ENCODE measurements around the gene PRPF40A. TPM values are rescaled to one million over a fixed set of nuclear protein-coding genes. Genes with fewer than 3 reads are reported as not detected.
"Not testable (repeated sequence)": the region's sequence is repeated elsewhere in the genome, so short reads cannot be mapped to it uniquely, and the experiment has no call there.

Gene PRPF40A
- total and polyA plus RNA-seq, 2 of the 8 experiments (the other 6 are each of a cell fraction or from before 2014, with no cell fraction given) = 85.5 to 176 TPM

DNA sequence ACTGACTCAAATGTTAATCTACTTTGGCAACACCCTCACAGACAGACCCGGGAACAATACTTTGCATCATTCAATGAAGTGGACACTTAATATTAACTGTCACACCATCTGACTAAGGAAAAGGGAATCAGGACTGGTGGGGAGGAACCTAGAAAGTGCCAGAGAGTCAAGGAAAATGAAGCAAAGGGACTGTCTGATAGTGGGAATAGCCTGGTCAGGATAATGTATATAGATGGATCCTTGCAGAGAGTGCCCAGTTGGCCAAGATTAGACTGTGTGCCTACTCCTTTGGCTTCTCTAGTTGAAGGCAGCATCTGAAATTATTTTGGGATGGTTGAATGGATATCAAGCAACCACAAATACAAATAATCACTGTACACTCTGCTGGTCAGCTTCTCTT is 46.4 kb upstream of the PRPF40A start:
- Histone ChIP-seq H3K79me2 (ENCODE audit: control insufficient read depth in 1 of 2, insufficient read depth in 2 of 2, low read length in 2 of 2) (no peaks in the 10 kb centered on the region), H4K20me1 (replicated peaks in 1 of 2; ENCODE audit: control insufficient read depth in 1 of 2, insufficient read depth in 2 of 2, low read length in 2 of 2) (peaks cover 0 to 2% of the 10 kb centered on the region in 2 experiments), H3K4me1 (replicated peaks in 1 of 4; ENCODE audit: control insufficient read depth in 3 of 4, insufficient read depth in 4 of 4, low read length in 3 of 4) (no peaks in the 10 kb centered on the region), H3K36me3 (ENCODE audit: control insufficient read depth in 2 of 4, insufficient read depth in 4 of 4, low read length in 3 of 4) (peaks cover 0 to 20% (median 2%) of the 10 kb centered on the region in 4 experiments; a peak in 3 of 8 replicates), H3K27ac (ENCODE audit: low read depth, low read length) (no peak overlapping the region), H4K8ac (ENCODE audit: extremely low read depth, insufficient read depth, low read length) (no peak overlapping the region), H4K91ac (replicated peaks; ENCODE audit: insufficient read length, low read length) (no peak overlapping the region), H2BK15ac (ENCODE audit: low read length) (no peak overlapping the region), H3K23me2 (ENCODE audit: low read depth, low read length) (no peaks in the 10 kb centered on the region; the same call in 1 of the 2 replicates), H3K4me2 (ENCODE audit: insufficient read depth in 1 of 2, low read depth in 2 of 2, low read length in 2 of 2) (no peak overlapping the region), H2BK12ac (ENCODE audit: low read depth, low read length) (no peak overlapping the region), H2AFZ (ENCODE audit: low read length) (no peak overlapping the region), H3K9ac (replicated peaks in 1 of 4; ENCODE audit: extremely low read depth in 1 of 4, low read depth in 3 of 4, low read length in 3 of 4) (no peak overlapping the region), H2AK5ac (ENCODE audit: low read depth, low read length) (no peak overlapping the region), H3K4me3 (ENCODE audit: extremely low read depth in 1 of 4, insufficient read depth in 2 of 4, low read depth in 3 of 4, low read length in 4 of 4) (no peak overlapping the region), H3K23ac (ENCODE audit: insufficient read length) (no peak overlapping the region), H3K14ac (ENCODE audit: insufficient read length) (no peak overlapping the region), H3K18ac (ENCODE audit: extremely low read depth, low read length) (no peak overlapping the region), H2BK20ac (ENCODE audit: low read length) (no peak overlapping the region), H2BK5ac (ENCODE audit: low read depth, low read length) (no peak overlapping the region), H3K27me3 (replicated peaks in 1 of 4; ENCODE audit: control insufficient read depth in 3 of 4, extremely low read depth in 1 of 4, insufficient read depth in 3 of 4, low read length in 3 of 4) (no peaks in the 10 kb centered on the region), H3K4ac (replicated peaks; ENCODE audit: insufficient read length, low read depth, low read length) (no peak overlapping the region), H2BK120ac (replicated peaks; ENCODE audit: low read depth, low read length) (no peak overlapping the region), H3K9me3 (ENCODE audit: insufficient read depth in 2 of 2, low read depth in 1 of 2, low read length in 1 of 2) (no peaks in the 10 kb centered on the region), H3K79me1 (ENCODE audit: low read depth, low read length) (no peaks in the 10 kb centered on the region), H3K56ac (replicated peaks; ENCODE audit: insufficient read length, low read depth, low read length) (no peak overlapping the region), H4K5ac (ENCODE audit: insufficient read length, low read depth, low read length) (no peak overlapping the region)
- DNase-seq (ENCODE audit: low read depth in 1 of 2, low spot score in 2 of 2) (no peak), FAIRE-seq (no peak)
- TF ChIP-seq CBX8 (IDR thresholded peaks at IDR 0.05; ENCODE audit: borderline replicate concordance, low read depth, low read length) = no peak
- ChIA-PET POLR2A (ENCODE audit: partially characterized antibody) (no interaction called here), CTCF (ENCODE audit: partially characterized antibody) (interaction anchor here (1.1 to 1.3 kb wide), 2 partner anchors 20 to 21 kb away, joined by 5 read pairs; no protein-coding TSS in a partner anchor)
- WGBS, 2 experiments (ENCODE audit: extremely low coverage in 1 of 2, insufficient coverage in 1 of 2, insufficient read length in 1 of 2, insufficient replicate concordance in 2 of 2, low coverage in 1 of 2, low lambda C conversion rate in 2 of 2, missing lambda C conversion rate in 1 of 2) = 95% methylated on average over 1 of the region's 1 CpG; no CpG with 5 or more reads in 1 of the 2 experiments

DNA sequence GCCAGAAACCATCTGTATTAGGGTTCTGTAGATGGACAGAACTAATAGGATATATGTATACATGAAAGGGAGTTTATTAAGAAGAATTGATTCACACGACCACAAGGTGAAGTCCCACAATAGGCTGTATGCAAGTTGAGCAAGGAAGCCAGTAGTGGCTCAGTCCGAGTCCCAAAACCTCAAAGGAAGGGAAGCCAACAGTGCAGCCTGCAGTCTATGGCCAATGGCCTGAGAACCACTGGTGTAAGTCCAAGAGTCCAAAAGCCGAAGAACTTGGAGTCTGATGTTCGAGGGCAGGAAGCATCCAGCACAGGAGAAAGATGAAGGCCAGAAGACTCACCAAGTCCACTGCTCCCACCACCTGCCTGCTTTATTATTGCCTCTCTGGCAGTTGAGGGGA is 45.9 kb upstream of the PRPF40A start:
- H3K27me3 ChIP-seq (replicated peaks in 1 of 4; ENCODE audit: control insufficient read depth in 3 of 4, extremely low read depth in 1 of 4, insufficient read depth in 3 of 4, low read length in 3 of 4); H2AK5ac ChIP-seq (ENCODE audit: low read depth, low read length); H3K79me1 ChIP-seq (ENCODE audit: low read depth, low read length); H3K23me2 ChIP-seq (ENCODE audit: low read depth, low read length); H3K27ac ChIP-seq (ENCODE audit: low read depth, low read length); H3K9me3 ChIP-seq (ENCODE audit: insufficient read depth in 2 of 2, low read depth in 1 of 2, low read length in 1 of 2); H2BK5ac ChIP-seq (ENCODE audit: low read depth, low read length); H3K14ac ChIP-seq (ENCODE audit: insufficient read length); H2BK120ac ChIP-seq (replicated peaks; ENCODE audit: low read depth, low read length); H3K9ac ChIP-seq (replicated peaks in 1 of 4; ENCODE audit: extremely low read depth in 1 of 4, low read depth in 3 of 4, low read length in 3 of 4); H3K18ac ChIP-seq (ENCODE audit: extremely low read depth, low read length); H3K23ac ChIP-seq (ENCODE audit: insufficient read length); DNase-seq (ENCODE audit: low read depth in 1 of 2, low spot score in 2 of 2); H3K4me3 ChIP-seq (ENCODE audit: extremely low read depth in 1 of 4, insufficient read depth in 2 of 4, low read depth in 3 of 4, low read length in 4 of 4); FAIRE-seq; H2AFZ ChIP-seq (ENCODE audit: low read length); POLR2A ChIA-PET (ENCODE audit: partially characterized antibody); H4K5ac ChIP-seq (ENCODE audit: insufficient read length, low read depth, low read length); H3K79me2 ChIP-seq (ENCODE audit: control insufficient read depth in 1 of 2, insufficient read depth in 2 of 2, low read length in 2 of 2); H3K4ac ChIP-seq (replicated peaks; ENCODE audit: insufficient read length, low read depth, low read length); H4K8ac ChIP-seq (ENCODE audit: extremely low read depth, insufficient read depth, low read length); H3K4me1 ChIP-seq (replicated peaks in 1 of 4; ENCODE audit: control insufficient read depth in 3 of 4, insufficient read depth in 4 of 4, low read length in 3 of 4); H3K56ac ChIP-seq (replicated peaks; ENCODE audit: insufficient read length, low read depth, low read length); H3K4me2 ChIP-seq (ENCODE audit: insufficient read depth in 1 of 2, low read depth in 2 of 2, low read length in 2 of 2); H4K91ac ChIP-seq (replicated peaks; ENCODE audit: insufficient read length, low read length); H2BK12ac ChIP-seq (ENCODE audit: low read depth, low read length); H2BK20ac ChIP-seq (ENCODE audit: low read length); H2BK15ac ChIP-seq (ENCODE audit: low read length); H4K20me1 ChIP-seq (replicated peaks in 1 of 2; ENCODE audit: control insufficient read depth in 1 of 2, insufficient read depth in 2 of 2, low read length in 2 of 2): not testable (repeated sequence)
- WGBS, 2 experiments (ENCODE audit: extremely low coverage in 1 of 2, insufficient coverage in 1 of 2, insufficient read length in 1 of 2, insufficient replicate concordance in 2 of 2, low coverage in 1 of 2, low lambda C conversion rate in 2 of 2, missing lambda C conversion rate in 1 of 2) = 95% methylated on average over 4 of the region's 4 CpGs; no CpG with 5 or more reads in 1 of the 2 experiments
- peaks cover 0 to 23% (median 2%) of the 10 kb centered on the region in 4 experiments; a peak in 3 of 8 replicates for H3K36me3 ChIP-seq (ENCODE audit: control insufficient read depth in 2 of 4, insufficient read depth in 4 of 4, low read length in 3 of 4)
- CTCF ChIA-PET (ENCODE audit: partially characterized antibody) = interaction anchor here (1.3 kb wide), 1 partner anchor 20 kb away, joined by 5 read pairs; no protein-coding TSS in a partner anchor

Measured in H1 (cell line).